Measurements from ENCODE around the gene BPIFA1.

The BPIFA1 gene

DNA sequence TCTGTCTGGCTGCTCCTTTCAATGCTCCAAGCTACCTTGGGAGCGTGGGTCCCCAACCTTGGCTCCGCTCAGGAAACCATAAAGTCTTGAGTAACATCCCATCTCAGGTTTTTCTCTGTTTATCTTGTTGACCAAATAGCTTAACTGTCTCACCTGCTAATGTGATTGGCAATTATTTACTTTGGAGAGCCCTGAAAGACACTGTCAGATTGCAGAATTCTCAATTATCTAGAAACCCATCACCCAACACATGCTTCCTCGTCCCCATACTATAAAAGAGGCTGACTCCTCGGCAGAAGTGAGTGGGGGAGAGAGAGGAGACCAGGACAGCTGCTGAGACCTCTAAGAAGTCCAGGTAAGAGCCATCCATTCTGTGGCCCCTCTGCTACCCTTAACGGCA is at the start of gene BPIFA1:
TSS of gene BPIFA1 (plus strand) at position 301 of the 400 bp plus-strand sequence. CDS start 1,716 bp downstream, outside the sequence.
- CTCF ChIA-PET = interaction anchor here (0.9 to 1.9 kb wide), 2 partner anchors 10 to 14 kb away, joined by 3 to 7 read pairs; no protein-coding TSS in a partner anchor
- POLR2A ChIA-PET = no interaction called here
- TF ChIP-seq, protein P1, sequence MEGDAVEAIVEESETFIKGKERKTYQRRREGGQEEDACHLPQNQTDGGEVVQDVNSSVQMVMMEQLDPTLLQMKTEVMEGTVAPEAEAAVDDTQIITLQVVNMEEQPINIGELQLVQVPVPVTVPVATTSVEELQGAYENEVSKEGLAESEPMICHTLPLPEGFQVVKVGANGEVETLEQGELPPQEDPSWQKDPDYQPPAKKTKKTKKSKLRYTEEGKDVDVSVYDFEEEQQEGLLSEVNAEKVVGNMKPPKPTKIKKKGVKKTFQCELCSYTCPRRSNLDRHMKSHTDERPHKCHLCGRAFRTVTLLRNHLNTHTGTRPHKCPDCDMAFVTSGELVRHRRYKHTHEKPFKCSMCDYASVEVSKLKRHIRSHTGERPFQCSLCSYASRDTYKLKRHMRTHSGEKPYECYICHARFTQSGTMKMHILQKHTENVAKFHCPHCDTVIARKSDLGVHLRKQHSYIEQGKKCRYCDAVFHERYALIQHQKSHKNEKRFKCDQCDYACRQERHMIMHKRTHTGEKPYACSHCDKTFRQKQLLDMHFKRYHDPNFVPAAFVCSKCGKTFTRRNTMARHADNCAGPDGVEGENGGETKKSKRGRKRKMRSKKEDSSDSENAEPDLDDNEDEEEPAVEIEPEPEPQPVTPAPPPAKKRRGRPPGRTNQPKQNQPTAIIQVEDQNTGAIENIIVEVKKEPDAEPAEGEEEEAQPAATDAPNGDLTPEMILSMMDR (IDR thresholded peaks at IDR 0.05; ENCODE audit: control extremely low read depth, extremely low read depth, low read depth, missing control alignments) = no peak
- no peak for DNase-seq (ENCODE audit: extremely low spot score)

DNA sequence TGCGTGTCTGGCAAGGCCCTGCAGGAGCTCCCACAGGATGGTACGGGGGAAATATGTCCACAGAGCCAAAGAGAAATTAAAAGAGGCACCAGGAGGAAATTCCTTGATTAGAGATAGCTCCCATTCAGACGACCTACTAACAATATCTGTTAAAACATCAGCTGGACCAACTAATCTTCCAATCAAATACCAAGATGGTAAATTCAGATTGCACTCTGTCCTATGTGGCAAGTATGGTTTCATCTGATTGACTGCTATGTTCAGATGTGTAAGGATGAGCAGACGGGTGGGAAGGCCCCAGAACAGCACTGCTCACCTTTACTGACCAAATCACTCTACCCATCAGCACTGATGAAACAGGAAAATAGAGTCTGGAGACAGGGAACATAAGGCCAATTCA is 48.3 kb upstream of the BPIFA1 start:
- POLR2A ChIA-PET = no interaction called here
- TF ChIP-seq, protein P1 (IDR thresholded peaks at IDR 0.05; ENCODE audit: control extremely low read depth, extremely low read depth, low read depth, missing control alignments) = no peak
- CTCF ChIA-PET = interaction anchor here (1.4 kb wide), 1 partner anchor 31 kb away, joined by 3 read pairs; no protein-coding TSS in a partner anchor
- no peak for DNase-seq (ENCODE audit: extremely low spot score)

DNA sequence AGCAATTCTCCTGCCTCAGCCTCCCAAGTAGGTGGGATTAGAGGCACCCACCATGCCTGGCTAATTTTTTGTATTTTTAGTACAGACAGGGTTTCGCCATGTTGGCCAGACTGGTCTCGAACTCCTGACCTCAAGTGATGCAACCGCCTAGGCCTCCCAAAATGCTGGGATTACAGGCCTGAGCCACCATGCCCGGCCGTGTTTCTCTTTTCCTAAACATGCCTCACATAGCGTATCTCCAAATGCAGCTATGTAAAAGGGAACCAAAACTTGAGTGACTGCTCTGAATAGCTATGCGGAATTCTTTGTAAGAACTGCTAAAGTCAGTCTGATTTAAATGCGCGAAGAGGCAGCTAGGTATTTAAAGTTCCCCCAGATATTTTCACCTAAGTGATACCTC is 47.4 kb upstream of the BPIFA1 start:
- TF ChIP-seq, protein P1 (IDR thresholded peaks at IDR 0.05; ENCODE audit: control extremely low read depth, extremely low read depth, low read depth, missing control alignments) = no peak
- POLR2A ChIA-PET = no interaction called here
- CTCF ChIA-PET = interaction anchor here (1.4 kb wide), 1 partner anchor 30 kb away, joined by 3 read pairs; no protein-coding TSS in a partner anchor
- DNase-seq (ENCODE audit: extremely low spot score) = no peak

DNA sequence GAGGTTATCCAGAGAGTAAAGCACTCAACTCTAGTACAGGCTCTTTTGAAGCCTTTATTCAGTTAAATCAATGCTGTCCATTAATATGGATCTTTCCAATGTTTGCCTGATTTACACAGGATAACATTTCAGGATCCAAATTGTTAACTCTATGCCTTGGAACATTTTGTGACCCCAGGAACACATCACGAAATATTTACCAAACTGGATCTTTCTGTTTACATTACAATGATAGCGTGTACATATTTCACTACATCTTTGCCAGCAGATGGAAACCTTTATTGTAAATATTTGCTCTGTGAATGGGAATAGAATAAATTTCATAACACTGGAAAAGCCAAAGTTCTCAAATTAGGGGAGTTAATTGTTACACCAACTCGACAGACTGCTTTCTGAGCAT is 44.3 kb upstream of the BPIFA1 start:
- TF ChIP-seq, protein P1 (IDR thresholded peaks at IDR 0.05; ENCODE audit: control extremely low read depth, extremely low read depth, low read depth, missing control alignments) = no peak
- CTCF ChIA-PET = no interaction called here

DNA sequence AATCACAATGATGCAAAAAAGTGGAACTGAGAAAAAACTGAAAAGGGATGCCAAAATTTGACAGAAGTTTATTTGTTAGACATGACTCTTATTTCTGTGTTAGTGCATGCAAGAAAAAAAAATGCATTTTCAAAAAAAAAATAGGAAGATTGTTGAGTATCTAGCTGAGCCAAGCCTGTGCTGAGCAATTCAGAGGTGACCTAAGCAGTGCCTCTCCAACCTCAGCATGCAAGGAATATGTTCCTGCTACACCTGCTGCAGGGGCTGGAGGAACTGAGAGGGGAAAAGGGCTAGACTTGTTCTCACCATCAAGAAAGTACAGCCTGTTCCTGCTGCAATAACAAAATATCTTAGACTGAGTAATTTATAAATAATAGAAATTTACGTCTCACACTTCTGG is 43.8 kb upstream of the BPIFA1 start:
- ChIA-PET CTCF (no interaction called here), POLR2A (no interaction called here)
- TF ChIP-seq, protein P1 (IDR thresholded peaks at IDR 0.05; ENCODE audit: control extremely low read depth, extremely low read depth, low read depth, missing control alignments) = no peak
- DNase-seq (ENCODE audit: extremely low spot score) = no peak

More for the DNA sequence above, 44.3 kb upstream of the BPIFA1 start:
- DNase-seq (ENCODE audit: extremely low spot score) = no peak
- POLR2A ChIA-PET = no interaction called here

DNA sequence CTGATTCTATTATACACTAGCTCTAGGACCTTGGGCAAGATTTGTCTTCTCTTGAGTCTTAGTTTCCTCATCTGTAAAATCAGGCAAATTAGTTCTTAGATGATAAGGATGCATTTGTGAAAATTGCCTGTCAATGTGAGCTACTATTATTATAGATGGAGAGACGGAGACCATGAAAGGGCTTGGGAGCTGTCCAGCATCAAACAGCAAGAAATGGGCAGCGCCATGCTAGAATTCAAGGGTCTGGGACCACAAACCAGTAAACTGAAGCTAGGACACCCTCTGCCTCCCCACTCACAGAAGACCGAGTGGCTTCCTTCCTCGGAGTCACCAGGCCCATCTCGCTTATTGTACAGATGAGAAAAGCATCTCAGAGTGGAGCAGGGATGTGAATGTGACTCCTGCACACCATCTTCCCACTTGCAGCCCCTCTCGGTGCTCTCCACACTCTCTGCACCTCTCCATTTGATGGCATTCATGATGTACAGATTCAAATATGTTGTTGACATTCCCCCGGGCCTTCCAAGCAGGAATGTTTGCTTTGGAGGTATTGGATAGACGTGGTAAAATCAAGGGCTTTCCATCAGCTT is 42.8 kb upstream of the BPIFA1 start:
- ChIA-PET CTCF (interaction anchor here (1.2 kb wide), 1 partner anchor 15 kb away, joined by 3 read pairs; no protein-coding TSS in a partner anchor), POLR2A (no interaction called here)
- DNase-seq (ENCODE audit: extremely low spot score) = no peak
- TF ChIP-seq, protein P1 (IDR thresholded peaks at IDR 0.05; ENCODE audit: control extremely low read depth, extremely low read depth, low read depth, missing control alignments) = no peak
